GM12892 (cell line): Measurements from ENCODE around the gene C1orf56.

ENCODE experiments used
- POLR2A ChIP-seq: IDR thresholded peaks from 2 replicates; pipeline ENCODE4 v1.6.1; 2011; ENCODE audit warnings: low read depth, low read length, control low read depth
- POLR2AphosphoS5 ChIP-seq: IDR thresholded peaks from 2 replicates; pipeline ENCODE4 v1.6.1; 2011; ENCODE audit warnings: low read depth, low read length, control low read depth

DNA sequence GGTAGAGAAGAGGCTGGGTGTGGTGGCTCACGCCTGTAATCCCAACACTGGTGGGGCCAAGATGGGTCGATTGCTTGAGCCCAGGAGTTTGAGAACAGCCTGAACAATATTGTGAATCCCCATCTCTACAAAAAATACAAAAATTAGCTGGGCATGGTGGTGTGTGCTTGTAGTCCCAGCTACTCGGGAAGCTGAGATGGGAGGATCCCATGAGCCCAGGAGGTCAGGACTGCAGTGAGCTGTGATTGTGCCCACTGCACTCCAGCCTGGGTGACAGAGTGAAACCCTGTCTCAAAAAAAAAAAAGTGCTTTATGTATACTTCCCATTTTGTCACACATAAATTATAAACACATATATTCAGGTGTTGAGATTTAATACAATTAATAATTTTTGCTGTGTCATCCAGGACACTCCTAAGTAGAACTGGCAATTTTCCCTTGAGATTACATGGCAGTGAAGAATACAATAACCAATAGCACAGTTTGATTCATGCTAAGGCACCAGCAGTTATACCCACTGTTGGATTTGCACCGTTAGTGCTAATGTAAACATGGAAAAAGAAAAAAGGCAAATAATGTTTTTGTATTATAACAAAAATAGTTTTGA is 38.5 kb downstream of the C1orf56 start:
- TF ChIP-seq POLR2AphosphoS5 (no peak), POLR2A (no peak)
